Measurements from ENCODE around the gene LYZL4. TPM values are rescaled to one million over a fixed set of nuclear protein-coding genes. Genes with fewer than 3 reads are reported as not detected.

LYZL4 gene
- total and polyA plus RNA-seq, 2 donors (not counting 1 experiment from before 2014, with no cell fraction given), result not detected

- H3K4me3 ChIP-seq (ENCODE audit: control extremely low read depth in 1 of 5, extremely low read depth in 1 of 5, insufficient read depth in 1 of 5, low read depth in 2 of 5, low read length in 4 of 5), result no peak overlapping the region
- no peak for DNase-seq
- no peak overlapping the region for H2AFZ ChIP-seq (ENCODE audit: insufficient read depth, low read depth, low read length, poor library complexity, severe bottlenecking)
- peaks cover 0 to 10% (median 0%) of the 10 kb centered on the region in 4 experiments for H3K27me3 ChIP-seq (replicated peaks in 1 of 4; ENCODE audit: control extremely low read depth in 1 of 4, control insufficient read depth in 3 of 4, insufficient read depth in 4 of 4, low read length in 3 of 4)
- Mint-ChIP-seq H3K9me3 (ENCODE audit: insufficient read depth) (no peaks in the 10 kb centered on the region), H3K4me1 (no peaks in the 10 kb centered on the region), H3K27ac (no peak overlapping the region), H3K27me3 (peaks cover 43% of the 10 kb centered on the region), H3K4me3 (no peak overlapping the region)
- ChIA-PET CTCF (no interaction called here), POLR2A (no interaction called here)
- H3K9me3 ChIP-seq (ENCODE audit: control extremely low read depth in 1 of 3, control insufficient read depth in 2 of 3, insufficient read depth in 1 of 3, low read length in 2 of 3), result peaks cover 0 to 5% (median 0%) of the 10 kb centered on the region in 3 donors
- no peak overlapping the region for H3K4me2 ChIP-seq (replicated peaks; ENCODE audit: low read depth, low read length, poor library complexity, severe bottlenecking)
- no peaks in the 10 kb centered on the region for H3K79me2 ChIP-seq (ENCODE audit: control insufficient read depth, insufficient read depth, low read length)
- no peak overlapping the region for H3K9ac ChIP-seq (ENCODE audit: low read length)
- TF ChIP-seq EZH2 (IDR thresholded peaks at IDR 0.05; ENCODE audit: borderline replicate concordance, insufficient read depth, low read depth, low read length, poor library complexity, severe bottlenecking) (no peak), CTCF (IDR thresholded peaks at IDR 0.05) (no peak)
- no peaks in the 10 kb centered on the region for H3K4me1 ChIP-seq (ENCODE audit: control insufficient read depth in 2 of 2, insufficient read depth in 2 of 2, low read length in 2 of 2)
- no peak for ATAC-seq (ENCODE audit: low read depth)
- no peak overlapping the region for H3K27ac ChIP-seq (ENCODE audit: low read length in 2 of 2)
- no peaks in the 10 kb centered on the region for H4K20me1 ChIP-seq (ENCODE audit: control insufficient read depth, insufficient read depth, low read length, poor library complexity, severe bottlenecking)
- no peaks in the 10 kb centered on the region for H3K36me3 ChIP-seq (replicated peaks in 1 of 2; ENCODE audit: control extremely low read depth in 1 of 2, control insufficient read depth in 1 of 2, extremely low read depth in 1 of 2, insufficient read depth in 2 of 2, low read length in 1 of 2)
- intact Hi-C loops (cut with micrococcal nuclease), result no loop called here
Measured at GRCh38 chr3:42355612-42356011, 54.8 kb downstream of the LYZL4 start.

- Histone ChIP-seq H3K9me3 (ENCODE audit: control extremely low read depth in 1 of 3, control insufficient read depth in 2 of 3, insufficient read depth in 1 of 3, low read length in 2 of 3) (peaks cover 0 to 5% (median 0%) of the 10 kb centered on the region in 3 donors), H3K4me3 (ENCODE audit: control extremely low read depth in 1 of 5, extremely low read depth in 1 of 5, insufficient read depth in 1 of 5, low read depth in 2 of 5, low read length in 4 of 5) (no peak overlapping the region), H3K36me3 (replicated peaks in 1 of 2; ENCODE audit: control extremely low read depth in 1 of 2, control insufficient read depth in 1 of 2, extremely low read depth in 1 of 2, insufficient read depth in 2 of 2, low read length in 1 of 2) (no peaks in the 10 kb centered on the region), H2AFZ (ENCODE audit: insufficient read depth, low read depth, low read length, poor library complexity, severe bottlenecking) (no peak overlapping the region), H3K4me1 (ENCODE audit: control insufficient read depth in 2 of 2, insufficient read depth in 2 of 2, low read length in 2 of 2) (no peaks in the 10 kb centered on the region), H3K4me2 (replicated peaks; ENCODE audit: low read depth, low read length, poor library complexity, severe bottlenecking) (no peak overlapping the region), H3K27me3 (replicated peaks in 1 of 4; ENCODE audit: control extremely low read depth in 1 of 4, control insufficient read depth in 3 of 4, insufficient read depth in 4 of 4, low read length in 3 of 4) (peaks cover 0 to 10% (median 0%) of the 10 kb centered on the region in 4 experiments), H3K79me2 (ENCODE audit: control insufficient read depth, insufficient read depth, low read length) (no peaks in the 10 kb centered on the region), H4K20me1 (ENCODE audit: control insufficient read depth, insufficient read depth, low read length, poor library complexity, severe bottlenecking) (no peaks in the 10 kb centered on the region), H3K27ac (ENCODE audit: low read length in 2 of 2) (no peak overlapping the region), H3K9ac (ENCODE audit: low read length) (no peak overlapping the region)
- no peaks in the 10 kb centered on the region for H3K9me3 Mint-ChIP-seq (ENCODE audit: insufficient read depth)
- peaks cover 40% of the 10 kb centered on the region for H3K27me3 Mint-ChIP-seq
- intact Hi-C loops (cut with micrococcal nuclease), result no loop called here
- CTCF ChIA-PET, result no interaction called here
- H3K27ac Mint-ChIP-seq, result no peak overlapping the region
- H3K4me1 Mint-ChIP-seq, result no peaks in the 10 kb centered on the region
- no peak for ATAC-seq (ENCODE audit: low read depth)
- DNase-seq, result no peak
- no peak overlapping the region for H3K4me3 Mint-ChIP-seq
- POLR2A ChIA-PET, result no interaction called here
- no peak for TF ChIP-seq EZH2 (IDR thresholded peaks at IDR 0.05; ENCODE audit: borderline replicate concordance, insufficient read depth, low read depth, low read length, poor library complexity, severe bottlenecking)
- no peak for TF ChIP-seq CTCF (IDR thresholded peaks at IDR 0.05)
Measured at GRCh38 chr3:42353631-42354030, 56.8 kb downstream of the LYZL4 start.

Data from B cell (primary cell).